Activated CD4-positive, alpha-beta T cell treated with anti-CD3 and anti-CD28 coated beads, Interleukin-2, amount 50 U/mL, for 1 hour (primary cell): ENCODE data around the gene LAMP5.

Experiments used
- DNase-seq: peaks from one replicate; pipeline ENCODE4 v3.0.0-alpha.2; 2020

Gene LAMP5

GRCh38 chr20:9550283-9550682 is 35.9 kb downstream of the LAMP5 start:
- DNase-seq = no peak

- DNase-seq = no peak
Measured at GRCh38 chr20:9550871-9551270, 36.5 kb downstream of the LAMP5 start.

- DNase-seq = no peak
Measured at GRCh38 chr20:9551808-9552550, 37.6 kb downstream of the LAMP5 start.

GRCh38 chr20:9555781-9556180 is 41.4 kb downstream of the LAMP5 start:
- no peak for DNase-seq

- DNase-seq = no peak
Measured at GRCh38 chr20:9557411-9557810, 43.0 kb downstream of the LAMP5 start.

GRCh38 chr20:9565910-9566550 is 51.6 kb downstream of the LAMP5 start:
- DNase-seq = no peak

GRCh38 chr20:9566977-9567376 is 52.6 kb downstream of the LAMP5 start:
- DNase-seq = no peak

- no peak for DNase-seq
Measured at GRCh38 chr20:9570612-9571011, 56.2 kb downstream of the LAMP5 start.

- DNase-seq = no peak
Measured at GRCh38 chr20:9571783-9572182, 57.4 kb downstream of the LAMP5 start.

- no peak for DNase-seq
Measured at GRCh38 chr20:9572670-9573069, 58.3 kb downstream of the LAMP5 start.

- no peak for DNase-seq
Measured at GRCh38 chr20:9573335-9574151, 59.2 kb downstream of the LAMP5 start.

- DNase-seq = no peak
Measured at GRCh38 chr20:9574181-9574580, 59.8 kb downstream of the LAMP5 start.

- no peak for DNase-seq
Measured at GRCh38 chr20:9574776-9575175, 60.4 kb downstream of the LAMP5 start.

GRCh38 chr20:9575836-9576235 is 61.4 kb downstream of the LAMP5 start:
- DNase-seq = no peak

- no peak for DNase-seq
Measured at GRCh38 chr20:9576695-9577094, 62.3 kb downstream of the LAMP5 start.

- no peak for DNase-seq
Measured at GRCh38 chr20:9577397-9577796, 63.0 kb downstream of the LAMP5 start.

GRCh38 chr20:9578594-9578993 is 64.2 kb downstream of the LAMP5 start:
- no peak for DNase-seq
